Measurements from ENCODE around the gene PCNA.

- TF ChIP-seq CTCF (conservative IDR thresholded peaks at IDR 0.05 in 1 of 2, IDR thresholded peaks at IDR 0.05 in 1 of 2; ENCODE audit: low read depth in 1 of 2, low read length in 2 of 2) = no peak
- no peak for TF ChIP-seq EZH2 (IDR thresholded peaks at IDR 0.05; ENCODE audit: low read length, missing control alignments)
Observed at GRCh38 chr20:5077761-5078387, 41.9 kb downstream of the PCNA start.
